Nephron progenitor cell (in vitro differentiated cells): ENCODE results near the gene ADI1.
A peak's percentile ranks its signal among the peaks of the same experiment; 100 is the strongest.
"Not testable (repeated sequence)": the region's sequence is repeated elsewhere in the genome, so short reads cannot be mapped to it uniquely, and the experiment has no call there.

ENCODE experiments used
- DNase-seq: peaks from one replicate; pipeline ENCODE4 v3.0.0; 2021
- H3K27ac Mint-ChIP-seq: 2 replicates; pipeline ENCODE4 v1.8.0; 2021; ENCODE audit warnings: mild to moderate bottlenecking, moderate library complexity, mixed read lengths
- H3K27me3 Mint-ChIP-seq: 2 replicates; pipeline ENCODE4 v1.8.0; 2021; ENCODE audit warnings: mild to moderate bottlenecking, low read depth, mixed read lengths; ENCODE audit not compliant: poor library complexity
- H3K36me3 Mint-ChIP-seq: 2 replicates; pipeline ENCODE4 v1.8.0; 2021; ENCODE audit warnings: low read depth, mixed read lengths
- H3K4me1 Mint-ChIP-seq: 2 replicates; pipeline ENCODE4 v1.8.0; 2021; ENCODE audit warnings: mixed read lengths
- H3K4me3 Mint-ChIP-seq: 2 replicates; pipeline ENCODE4 v1.8.0; 2021; ENCODE audit warnings: mild to moderate bottlenecking, moderate library complexity, mixed read lengths
- H3K9me3 Mint-ChIP-seq: 2 replicates; pipeline ENCODE4 v1.8.0; 2021; ENCODE audit warnings: mild to moderate bottlenecking, moderate library complexity, mixed read lengths
- CTCF ChIP-seq: fragments of 200-600 bp; sonication (generic); IDR thresholded peaks from 2 replicates; pipeline ENCODE4 v1.5.0; 2021; ENCODE audit warnings: antibody characterized with exemption

ADI1 gene

GRCh38 chr2:3494984-3495666, 24.2 kb downstream of the ADI1 start:
- Mint-ChIP-seq H3K4me3 (no peak overlapping the region), H3K9me3 (no peaks in the 10 kb centered on the region), H3K27me3 (peaks cover 4% of the 10 kb centered on the region), H3K36me3 (peaks cover 29% of the 10 kb centered on the region), H3K4me1 (peaks cover 37% of the 10 kb centered on the region), H3K27ac (peak overlapping the region; percentile 54)
- no peak for TF ChIP-seq CTCF
- DNase-seq, result no peak

- Mint-ChIP-seq H3K9me3 (no peaks in the 10 kb centered on the region), H3K27me3 (peaks cover 4% of the 10 kb centered on the region), H3K27ac (peak overlapping the region; percentile 31), H3K4me3 (no peak overlapping the region), H3K4me1 (peaks cover 52% of the 10 kb centered on the region), H3K36me3 (peaks cover 21% of the 10 kb centered on the region)
- TF ChIP-seq CTCF, result no peak
- DNase-seq, result peak; percentile 51
Observed at GRCh38 chr2:3493615-3494007, 25.7 kb downstream of the ADI1 start.

GRCh38 chr2:3492951-3493614, 26.2 kb downstream of the ADI1 start:
- Mint-ChIP-seq H3K4me3 (no peak overlapping the region), H3K27me3 (peaks cover 4% of the 10 kb centered on the region), H3K36me3 (peaks cover 19% of the 10 kb centered on the region), H3K4me1 (peaks cover 57% of the 10 kb centered on the region), H3K9me3 (no peaks in the 10 kb centered on the region), H3K27ac (no peak overlapping the region)
- no peak for TF ChIP-seq CTCF
- no peak for DNase-seq

- not testable (repeated sequence) for H3K9me3 Mint-ChIP-seq, H3K27ac Mint-ChIP-seq, DNase-seq, H3K27me3 Mint-ChIP-seq, H3K4me3 Mint-ChIP-seq
- Mint-ChIP-seq H3K36me3 (peaks cover 25% of the 10 kb centered on the region), H3K4me1 (peaks cover 62% of the 10 kb centered on the region)
Observed at GRCh38 chr2:3492475-3492787, 26.9 kb downstream of the ADI1 start.

GRCh38 chr2:3491716-3492474, 27.4 kb downstream of the ADI1 start:
- Mint-ChIP-seq H3K36me3 (peaks cover 26% of the 10 kb centered on the region), H3K4me3 (no peak overlapping the region), H3K4me1 (peaks cover 62% of the 10 kb centered on the region), H3K27me3 (peaks cover 4% of the 10 kb centered on the region), H3K9me3 (no peaks in the 10 kb centered on the region), H3K27ac (no peak overlapping the region)
- TF ChIP-seq CTCF, result no peak
- no peak for DNase-seq

GRCh38 chr2:3491306-3491705, 28.0 kb downstream of the ADI1 start:
- peaks cover 4% of the 10 kb centered on the region for H3K27me3 Mint-ChIP-seq
- H3K36me3 Mint-ChIP-seq, result peaks cover 25% of the 10 kb centered on the region
- no peak for TF ChIP-seq CTCF
- H3K4me1 Mint-ChIP-seq, result peaks cover 62% of the 10 kb centered on the region
- no peak overlapping the region for H3K27ac Mint-ChIP-seq
- no peaks in the 10 kb centered on the region for H3K9me3 Mint-ChIP-seq
- H3K4me3 Mint-ChIP-seq, result no peak overlapping the region
- no peak for DNase-seq
